Hepatocyte (in vitro differentiated cells): ENCODE results near the gene KCNIP3.

ENCODE experiments used
- EZH2 ChIP-seq: fragments of 200-600 bp; sonication (generic); IDR thresholded peaks from 2 replicates; pipeline ENCODE4 v1.6.1; 2016; ENCODE audit warnings: antibody characterized with exemption, mild to moderate bottlenecking, borderline replicate concordance
- TF ChIP-seq, protein P1 (sequence below): fragments of 200-600 bp; sonication (generic); IDR thresholded peaks from 2 replicates; pipeline ENCODE4 v1.5.1; 2016; ENCODE audit warnings: antibody characterized with exemption, mild to moderate bottlenecking; ENCODE audit not compliant: poor library complexity

DNA sequence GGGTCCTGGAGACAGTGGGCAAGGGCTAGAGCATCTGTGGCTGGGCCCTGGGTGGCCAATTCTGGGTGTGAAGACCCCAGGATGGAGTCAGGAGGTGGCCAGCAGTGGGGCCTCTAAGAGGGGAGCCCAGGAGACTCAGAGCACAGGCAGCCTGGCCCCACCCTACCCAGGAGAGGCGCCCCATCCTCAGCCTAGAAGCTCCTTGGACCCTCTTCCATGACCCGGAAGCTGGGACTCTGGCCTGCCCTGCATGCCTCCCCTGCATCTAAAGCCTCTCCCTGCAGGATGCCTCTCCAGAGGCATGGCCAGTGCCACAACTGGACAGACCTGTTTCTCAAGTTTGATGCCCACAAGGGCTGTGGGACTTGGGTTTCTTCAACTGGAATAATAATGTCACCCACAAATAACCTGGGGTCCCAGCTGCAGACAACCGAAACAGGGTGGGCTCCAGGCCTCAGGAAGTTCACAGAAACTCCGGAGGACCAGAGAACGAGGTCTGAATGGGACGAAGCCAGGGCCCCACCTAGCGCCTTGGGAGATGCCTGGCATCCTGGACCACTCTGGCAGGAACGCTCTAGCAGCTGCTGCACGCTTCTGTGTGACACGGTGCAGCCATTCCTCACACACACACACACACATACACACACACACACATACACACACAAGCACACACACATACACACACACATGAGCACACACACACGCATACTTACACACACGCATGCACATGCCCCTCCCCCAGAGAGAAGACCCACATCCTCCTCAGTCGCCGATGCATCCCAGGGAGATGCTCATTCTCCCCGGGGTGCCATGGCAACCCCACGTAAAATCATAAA lies 16.4 kb downstream of the KCNIP3 start:
- TF ChIP-seq, protein P1, sequence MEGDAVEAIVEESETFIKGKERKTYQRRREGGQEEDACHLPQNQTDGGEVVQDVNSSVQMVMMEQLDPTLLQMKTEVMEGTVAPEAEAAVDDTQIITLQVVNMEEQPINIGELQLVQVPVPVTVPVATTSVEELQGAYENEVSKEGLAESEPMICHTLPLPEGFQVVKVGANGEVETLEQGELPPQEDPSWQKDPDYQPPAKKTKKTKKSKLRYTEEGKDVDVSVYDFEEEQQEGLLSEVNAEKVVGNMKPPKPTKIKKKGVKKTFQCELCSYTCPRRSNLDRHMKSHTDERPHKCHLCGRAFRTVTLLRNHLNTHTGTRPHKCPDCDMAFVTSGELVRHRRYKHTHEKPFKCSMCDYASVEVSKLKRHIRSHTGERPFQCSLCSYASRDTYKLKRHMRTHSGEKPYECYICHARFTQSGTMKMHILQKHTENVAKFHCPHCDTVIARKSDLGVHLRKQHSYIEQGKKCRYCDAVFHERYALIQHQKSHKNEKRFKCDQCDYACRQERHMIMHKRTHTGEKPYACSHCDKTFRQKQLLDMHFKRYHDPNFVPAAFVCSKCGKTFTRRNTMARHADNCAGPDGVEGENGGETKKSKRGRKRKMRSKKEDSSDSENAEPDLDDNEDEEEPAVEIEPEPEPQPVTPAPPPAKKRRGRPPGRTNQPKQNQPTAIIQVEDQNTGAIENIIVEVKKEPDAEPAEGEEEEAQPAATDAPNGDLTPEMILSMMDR = no peak
- TF ChIP-seq EZH2 = no peak
